GM06990 (cell line): ENCODE results near the gene TAF5L.
"Not testable (repeated sequence)": the region's sequence is repeated elsewhere in the genome, so short reads cannot be mapped to it uniquely, and the experiment has no call there.

ENCODE experiments used
- DNase-seq: peaks from one replicate; pipeline ENCODE4 v3.0.0-alpha.2; 2011; ENCODE audit not compliant: insufficient read length; ENCODE audit errors: extremely low read depth
- H3K27me3 ChIP-seq: replicated peaks from 2 replicates; pipeline ENCODE4 v1.6.0; 2011; ENCODE audit warnings: low read length; ENCODE audit not compliant: control insufficient read depth, insufficient read depth
- H3K36me3 ChIP-seq: 2 replicates; pipeline ENCODE4 v1.5.1; 2011; ENCODE audit warnings: low read length; ENCODE audit not compliant: control insufficient read depth, insufficient read depth
- H3K4me3 ChIP-seq: replicated peaks from 2 replicates; pipeline ENCODE4 v1.5.1; 2011; ENCODE audit warnings: low read depth, mild to moderate bottlenecking, control low read depth, low read length
- CTCF ChIP-seq: IDR thresholded peaks from 2 replicates; pipeline ENCODE4 v1.5.1; 2011; ENCODE audit warnings: low read length, control low read depth, mild to moderate bottlenecking, inconsistent platforms; ENCODE audit not compliant: insufficient read depth, poor library complexity, severe bottlenecking

TAF5L gene

GRCh38 chr1:229563241-229563640 lies 62.7 kb downstream of the TAF5L start:
- H3K36me3 ChIP-seq = no peaks in the 10 kb centered on the region
- H3K27me3 ChIP-seq = no peaks in the 10 kb centered on the region
- DNase-seq = no peak
- TF ChIP-seq CTCF = no peak
- no peak overlapping the region for H3K4me3 ChIP-seq

GRCh38 chr1:229562686-229563085 lies 63.2 kb downstream of the TAF5L start:
- Histone ChIP-seq H3K36me3 (no peaks in the 10 kb centered on the region), H3K27me3 (no peaks in the 10 kb centered on the region), H3K4me3 (no peak overlapping the region)
- DNase-seq = no peak
- no peak for TF ChIP-seq CTCF

GRCh38 chr1:229561141-229561540 lies 64.8 kb downstream of the TAF5L start:
- no peak for TF ChIP-seq CTCF
- H3K36me3 ChIP-seq = no peaks in the 10 kb centered on the region
- peak; percentile 22 for DNase-seq
- H3K4me3 ChIP-seq = no peak overlapping the region
- H3K27me3 ChIP-seq = no peaks in the 10 kb centered on the region

GRCh38 chr1:229560124-229560523 lies 65.8 kb downstream of the TAF5L start:
- DNase-seq, H3K36me3 ChIP-seq, H3K27me3 ChIP-seq, H3K4me3 ChIP-seq: not testable (repeated sequence)

- DNase-seq, H3K27me3 ChIP-seq, H3K36me3 ChIP-seq: not testable (repeated sequence)
- peak overlapping the region; percentile 82 for H3K4me3 ChIP-seq
Measured at GRCh38 chr1:229559336-229559801, 66.6 kb downstream of the TAF5L start.

- peak; percentile 98 for DNase-seq
- peak; percentile 65 for TF ChIP-seq CTCF
- Histone ChIP-seq H3K27me3 (no peaks in the 10 kb centered on the region), H3K4me3 (peak within 1 kb of the TSS; percentile 82), H3K36me3 (peaks cover 2% of the 10 kb centered on the region; the same call in 1 of the 2 replicates)
Measured at GRCh38 chr1:229558460-229559335, 67.2 kb downstream of the TAF5L start, which contains the start of gene ABCB10. ABCB10 (minus strand) TSS chr1:229558707; CDS start chr1:229558652, 55 bp downstream.
